PC-9 (cell line): ENCODE results near the gene SREK1. TPM values are rescaled to one million over a fixed set of nuclear protein-coding genes. Genes with fewer than 3 reads are reported as not detected.
A peak's percentile ranks its signal among the peaks of the same experiment; 100 is the strongest.

ENCODE experiments used
- Bru-seq: library from RNA; stranded (reverse); fragments of 400-500 nt; gene quantifications from one replicate; lab custom pipeline; 2021; lab: Mats Ljungman, UMichigan
- BruChase-seq, 2 experiments: library from RNA; stranded (reverse); fragments of 400-500 nt; gene quantifications; one replicate each; lab custom pipeline; 2021; lab: Mats Ljungman, UMichigan
- BruUV-seq: library from RNA; stranded (reverse); fragments of 400-500 nt; replicated peaks from 2 replicates; lab custom pipeline; 2021; lab: Mats Ljungman, UMichigan
- CTCF ChIA-PET: fragments of 300-600 bp; sonication (Branson Sonifier 250); formaldehyde crosslinking; loops from one replicate; lab custom pipeline; 2022; ENCODE audit warnings: antibody characterized with exemption; lab: Charles Lee
- POLR2A ChIA-PET: fragments of 300-600 bp; sonication (Branson Sonifier 250); formaldehyde crosslinking; loops from one replicate; lab custom pipeline; 2022; ENCODE audit warnings: antibody characterized with exemption; ENCODE audit not compliant: unreplicated experiment; lab: Charles Lee
- DNase-seq, 2 experiments: peaks; one replicate each; pipeline versions ENCODE4 v3.0.0 to v3.0.0-alpha.2; 2015 to 2022; ENCODE audit warnings: mixed read lengths in 1 of 2
- H2AFZ ChIP-seq: fragments of 200-600 bp; sonication (generic); 2 replicates; pipeline ENCODE4 v1.8.1; 2017; ENCODE audit warnings: antibody characterized with exemption
- H3F3A ChIP-seq: fragments of 200-600 bp; sonication (generic); 2 replicates; pipeline ENCODE4 v1.8.1; 2017; ENCODE audit warnings: antibody characterized with exemption, mild to moderate bottlenecking, low read depth; ENCODE audit not compliant: insufficient read depth
- H3K27ac ChIP-seq: fragments of 200-600 bp; sonication (generic); 2 replicates; pipeline ENCODE4 v1.6.1; 2016; ENCODE audit warnings: mixed run types
- H3K27me3 ChIP-seq: fragments of 200-600 bp; sonication (generic); 2 replicates; pipeline ENCODE4 v1.6.1; 2016; ENCODE audit warnings: low read depth, mixed run types; ENCODE audit not compliant: insufficient read depth
- H3K36me3 ChIP-seq: fragments of 200-600 bp; sonication (generic); 2 replicates; pipeline ENCODE4 v1.6.1; 2016; ENCODE audit warnings: low read depth, mixed run types
- H3K4me1 ChIP-seq: fragments of 200-600 bp; sonication (generic); replicated peaks from 2 replicates; pipeline ENCODE4 v1.6.1; 2016; ENCODE audit warnings: mixed run types; ENCODE audit not compliant: insufficient read depth
- H3K4me2 ChIP-seq: fragments of 200-600 bp; sonication (generic); 2 replicates; pipeline ENCODE4 v1.6.1; 2017; ENCODE audit warnings: mixed run types
- H3K4me3 ChIP-seq: fragments of 200-600 bp; sonication (generic); 2 replicates; pipeline ENCODE4 v1.6.1; 2016; ENCODE audit warnings: mixed run types
- H3K79me2 ChIP-seq: fragments of 200-600 bp; sonication (generic); 2 replicates; pipeline ENCODE4 v1.6.1; 2017; ENCODE audit warnings: low read depth, mixed run types
- H3K9me2 ChIP-seq: fragments of 200-600 bp; sonication (generic); 2 replicates; pipeline ENCODE4 v1.8.1; 2017; ENCODE audit warnings: mild to moderate bottlenecking; ENCODE audit not compliant: insufficient read depth
- H3K9me3 ChIP-seq: fragments of 200-600 bp; sonication (generic); 2 replicates; pipeline ENCODE4 v1.8.1; 2016; ENCODE audit warnings: low read depth; ENCODE audit not compliant: insufficient read depth
- H4K20me1 ChIP-seq: fragments of 200-600 bp; sonication (generic); 2 replicates; pipeline ENCODE4 v1.8.1; 2017; ENCODE audit not compliant: insufficient read depth
- CTCF ChIP-seq: fragments of 200-600 bp; sonication (generic); conservative IDR thresholded peaks from 2 replicates; pipeline ENCODE4 v1.6.1; 2017; ENCODE audit warnings: mixed run types, antibody characterized with exemption, mild to moderate bottlenecking, moderate library complexity
- EZH2 ChIP-seq: fragments of 200-600 bp; sonication (generic); IDR thresholded peaks from 2 replicates; pipeline ENCODE4 v1.8.0; 2017; ENCODE audit warnings: antibody characterized with exemption, low read depth
- intact Hi-C: fragments of 100-400 bp; cut with micrococcal nuclease; formaldehyde crosslinking; loops from one replicate; pipeline ENCODE4 v1.10.0; 2022; ENCODE audit not compliant: unreplicated experiment
- long read RNA-seq: library from polyadenylated mRNA; stranded (forward); transcript quantifications from one replicate; pipeline ENCODE4 v2.0.0, GENCODE V29; 2022
- total RNA-seq: library from RNA; stranded (reverse); gene quantifications from 2 replicates; pipeline ENCODE4 v1.2.3, GENCODE V29; 2021

Gene SREK1
- total RNA-seq: 73.8 and 82.8 TPM in 2 replicates
- percentile 98 among the genes with signal in this experiment for Bru-seq, nascent RNA
- BruChase-seq, experiment 1, labeled RNA remaining after a 2-hour chase: percentile 97 among the genes with signal in this experiment
- BruChase-seq, experiment 2, labeled RNA remaining after a 6-hour chase: percentile 94 among the genes with signal in this experiment
- long read RNA-seq, full-length matches to known transcripts: 24 of 42 reads
- long read RNA-seq, partial matches to known transcripts: 5 of 42 reads
- long read RNA-seq, other reads (novel, unspliced or antisense): 13 of 42 reads

GRCh38 chr5:66144074-66144833 lies at the start of gene SREK1:
TSS of gene SREK1 (plus strand) at chr5:66144300. CDS start at chr5:66144377, 77 bp downstream.
- POLR2A ChIA-PET: interaction anchor here (0.6 to 0.7 kb wide), 3 partner anchors 79 to 282 kb away, joined by 3 to 8 read pairs (median 5); no protein-coding TSS in a partner anchor
- BruUV-seq: no TSS peak
- CTCF ChIA-PET: no interaction called here

GRCh38 chr5:66100851-66101250 lies 43.2 kb upstream of the SREK1 start:
- Histone ChIP-seq H3K4me2 (no peak overlapping the region), H3F3A (no peaks in the 10 kb centered on the region; the same call in 1 of the 2 replicates), H3K79me2 (no peaks in the 10 kb centered on the region), H3K4me3 (no peak overlapping the region), H3K4me1 (no peaks in the 10 kb centered on the region), H2AFZ (no peak overlapping the region), H3K9me2 (no peaks in the 10 kb centered on the region; the same call in 1 of the 2 replicates), H3K9me3 (peaks cover 45% of the 10 kb centered on the region), H4K20me1 (no peaks in the 10 kb centered on the region), H3K27me3 (no peaks in the 10 kb centered on the region), H3K27ac (no peak overlapping the region), H3K36me3 (no peaks in the 10 kb centered on the region)
- TF ChIP-seq CTCF (no peak), EZH2 (no peak)
- DNase-seq: no peak
- intact Hi-C loops: loop anchor here (5.0 kb wide), 1 partner anchor 41 kb away; the partner anchor contains the start of gene SREK1
- POLR2A ChIA-PET: no interaction called here
- no TSS peak for BruUV-seq
- CTCF ChIA-PET: no interaction called here

More at GRCh38 chr5:66144074-66144833, at the start of gene SREK1:
- H3K79me2 ChIP-seq: peaks cover 48% of the 10 kb centered on the region
- H3K4me1 ChIP-seq: peaks cover 31% of the 10 kb centered on the region
- H4K20me1 ChIP-seq: peaks cover 24% of the 10 kb centered on the region
- peak; percentile 82 to 92 for DNase-seq
- no peaks in the 10 kb centered on the region for H3K27me3 ChIP-seq
- H3K4me3 ChIP-seq: peak within 1 kb of the TSS; percentile 97
- H3K27ac ChIP-seq: peak within 1 kb of the TSS; percentile 84
- no peaks in the 10 kb centered on the region for H3K9me2 ChIP-seq
- no peaks in the 10 kb centered on the region for H3K9me3 ChIP-seq
- intact Hi-C loops: loop anchor here (5.0 kb wide), 2 partner anchors 42 to 332 kb away; no protein-coding TSS in a partner anchor
- peak within 1 kb of the TSS; percentile 100 for H3K4me2 ChIP-seq
- peaks cover 5% of the 10 kb centered on the region; the same call in 1 of the 2 replicates for H3K36me3 ChIP-seq
- no peak for TF ChIP-seq CTCF
- TF ChIP-seq EZH2: no peak
- H2AFZ ChIP-seq: peak within 1 kb of the TSS; percentile 89
- peaks cover 29% of the 10 kb centered on the region for H3F3A ChIP-seq

- intact Hi-C loops: no loop called here
- Histone ChIP-seq H3K9me3 (peaks cover 22% of the 10 kb centered on the region), H3K4me1 (no peaks in the 10 kb centered on the region), H3F3A (0 out of 2 replicates have a peak, but pooled peaks cover 4% of the 10 kb centered on the region), H3K4me3 (no peak overlapping the region), H3K9me2 (no peaks in the 10 kb centered on the region), H3K27me3 (no peaks in the 10 kb centered on the region), H3K27ac (no peak overlapping the region), H3K4me2 (no peak overlapping the region), H4K20me1 (no peaks in the 10 kb centered on the region), H3K36me3 (no peaks in the 10 kb centered on the region), H3K79me2 (no peaks in the 10 kb centered on the region), H2AFZ (no peak overlapping the region)
- peak in 1 of 2 experiments; percentile 64 for DNase-seq
- no peak for TF ChIP-seq EZH2
- TF ChIP-seq CTCF: no peak
- ChIA-PET POLR2A (no interaction called here), CTCF (no interaction called here)
- no TSS peak for BruUV-seq
Observed at GRCh38 chr5:66113160-66113559, 30.9 kb upstream of the SREK1 start.
